ENCODE results near the gene ASPG. TPM values are rescaled to one million over a fixed set of nuclear protein-coding genes. Genes with fewer than 3 reads are reported as not detected.

The ASPG gene
- polyA plus RNA-seq, 3 donors: 0.01 TPM; not detected in 2

GRCh38 chr14:104101651-104102281 lies 16.3 kb downstream of the ASPG start:
- 93% methylated on average over 10 of the region's 16 CpGs for WGBS (ENCODE audit: insufficient coverage)
- H3K4me3 ChIP-seq (replicated peaks in 1 of 3; ENCODE audit: low read depth in 2 of 3, low read length in 3 of 3): no peak overlapping the region
- H3K79me2 ChIP-seq (ENCODE audit: insufficient read depth, low read length): no peaks in the 10 kb centered on the region
- H3K36me3 ChIP-seq (replicated peaks in 1 of 2; ENCODE audit: control insufficient read depth in 1 of 2, insufficient read depth in 2 of 2, low read length in 2 of 2): no peaks in the 10 kb centered on the region
- H3K4me3 Mint-ChIP-seq: no peak overlapping the region
- H2AFZ ChIP-seq (ENCODE audit: insufficient read depth, low read depth, low read length, poor library complexity, severe bottlenecking): no peak overlapping the region
- intact Hi-C loops (cut with micrococcal nuclease): no loop called here
- H3K36me3 Mint-ChIP-seq: no peaks in the 10 kb centered on the region
- H4K20me1 ChIP-seq (ENCODE audit: insufficient read depth, low read length): no peaks in the 10 kb centered on the region
- H3K9me3 ChIP-seq (replicated peaks in 1 of 2; ENCODE audit: control insufficient read depth in 1 of 2, insufficient read depth in 1 of 2, low read length in 2 of 2): no peaks in the 10 kb centered on the region
- no peaks in the 10 kb centered on the region for H3K4me1 Mint-ChIP-seq
- H3K27me3 ChIP-seq (ENCODE audit: control insufficient read depth in 2 of 2, insufficient read depth in 2 of 2, low read length in 2 of 2): no peaks in the 10 kb centered on the region
- H3K27me3 Mint-ChIP-seq (ENCODE audit: low read depth in 3 of 3): peaks cover 0 to 4% (median 0%) of the 10 kb centered on the region in 3 donors
- no peak overlapping the region for H3K4me2 ChIP-seq (replicated peaks; ENCODE audit: extremely low read depth, low read length, poor library complexity, severe bottlenecking)
- TF ChIP-seq CTCF (IDR thresholded peaks at IDR 0.05): no peak
- no peaks in the 10 kb centered on the region for H3K4me1 ChIP-seq (ENCODE audit: control insufficient read depth in 1 of 2, insufficient read depth in 2 of 2, low read length in 2 of 2)
- H3K27ac ChIP-seq (ENCODE audit: low read depth in 1 of 2, low read length in 2 of 2): no peak overlapping the region
- no peaks in the 10 kb centered on the region for H3K9me3 Mint-ChIP-seq
- no peak for DNase-seq
- H3K27ac Mint-ChIP-seq: no peak overlapping the region
- H3K9ac ChIP-seq (ENCODE audit: insufficient read depth, low read length, poor library complexity, severe bottlenecking): no peak overlapping the region

- TF ChIP-seq CTCF (IDR thresholded peaks at IDR 0.05): no peak
- whole genome bisulfite sequencing (ENCODE audit: insufficient coverage): 79% methylated on average over 8 of the region's 16 CpGs
- intact Hi-C loops (cut with micrococcal nuclease): no loop called here
Measured at GRCh38 chr14:104102282-104102914, 16.9 kb downstream of the ASPG start.

More at GRCh38 chr14:104102282-104102914, 16.9 kb downstream of the ASPG start:
- Mint-ChIP-seq H3K4me3 (no peak overlapping the region), H3K4me1 (no peaks in the 10 kb centered on the region), H3K9me3 (no peaks in the 10 kb centered on the region), H3K27me3 (ENCODE audit: low read depth in 3 of 3) (peaks cover 0 to 4% (median 0%) of the 10 kb centered on the region in 3 donors), H3K27ac (no peak overlapping the region), H3K36me3 (no peaks in the 10 kb centered on the region)
- H3K9ac ChIP-seq (ENCODE audit: insufficient read depth, low read length, poor library complexity, severe bottlenecking): no peak overlapping the region
- H3K4me2 ChIP-seq (replicated peaks; ENCODE audit: extremely low read depth, low read length, poor library complexity, severe bottlenecking): no peak overlapping the region
- no peaks in the 10 kb centered on the region for H3K9me3 ChIP-seq (replicated peaks in 1 of 2; ENCODE audit: control insufficient read depth in 1 of 2, insufficient read depth in 1 of 2, low read length in 2 of 2)
- no peak overlapping the region for H3K27ac ChIP-seq (ENCODE audit: low read depth in 1 of 2, low read length in 2 of 2)
- H3K36me3 ChIP-seq (replicated peaks in 1 of 2; ENCODE audit: control insufficient read depth in 1 of 2, insufficient read depth in 2 of 2, low read length in 2 of 2): no peaks in the 10 kb centered on the region
- no peaks in the 10 kb centered on the region for H4K20me1 ChIP-seq (ENCODE audit: insufficient read depth, low read length)
- H3K27me3 ChIP-seq (ENCODE audit: control insufficient read depth in 2 of 2, insufficient read depth in 2 of 2, low read length in 2 of 2): no peaks in the 10 kb centered on the region
- H2AFZ ChIP-seq (ENCODE audit: insufficient read depth, low read depth, low read length, poor library complexity, severe bottlenecking): no peak overlapping the region
- no peak overlapping the region for H3K4me3 ChIP-seq (replicated peaks in 1 of 3; ENCODE audit: low read depth in 2 of 3, low read length in 3 of 3)
- no peak for DNase-seq
- H3K4me1 ChIP-seq (ENCODE audit: control insufficient read depth in 1 of 2, insufficient read depth in 2 of 2, low read length in 2 of 2): no peaks in the 10 kb centered on the region
- H3K79me2 ChIP-seq (ENCODE audit: insufficient read depth, low read length): no peaks in the 10 kb centered on the region

Measured in CD14-positive monocyte (primary cell).